Ammon's horn (tissue), 1 donor: ENCODE results near the gene DRC7.
"Not testable (repeated sequence)": the region's sequence is repeated elsewhere in the genome, so short reads cannot be mapped to it uniquely, and the experiment has no call there.

Source experiments
- DNase-seq: peaks from one replicate; pipeline ENCODE4 v3.0.0-alpha.2; 2016; ENCODE audit warnings: low spot score

Gene DRC7

GRCh38 chr16:57660715-57661463 is 33.7 kb upstream of the DRC7 start:
- no peak for DNase-seq

GRCh38 chr16:57661510-57661909 is 33.1 kb upstream of the DRC7 start:
- DNase-seq: no peak

- no peak for DNase-seq
These were observed 32.4 kb upstream of the DRC7 start for GRCh38 chr16:57661936-57662906.

GRCh38 chr16:57663436-57663835 is 31.2 kb upstream of the DRC7 start:
- DNase-seq: no peak

GRCh38 chr16:57663917-57664661 is 30.5 kb upstream of the DRC7 start:
- DNase-seq: no peak

GRCh38 chr16:57664662-57665025 is 30.0 kb upstream of the DRC7 start:
- no peak for DNase-seq

- no peak for DNase-seq
These were observed 29.1 kb upstream of the DRC7 start for GRCh38 chr16:57665541-57665940.

GRCh38 chr16:57666353-57667047 is 28.1 kb upstream of the DRC7 start:
- no peak for DNase-seq

GRCh38 chr16:57667048-57667525 is 27.5 kb upstream of the DRC7 start:
- no peak for DNase-seq

GRCh38 chr16:57667526-57668262 is 26.9 kb upstream of the DRC7 start:
- no peak for DNase-seq

- DNase-seq: no peak
These were observed 26.4 kb upstream of the DRC7 start, which contains the start of gene ADGRG3 for GRCh38 chr16:57668263-57668571. Gene ADGRG3, plus strand, starts transcription at chr16:57668306. Its CDS starts 42 bp downstream, at chr16:57668348.

- no peak for DNase-seq
These were observed 25.8 kb upstream of the DRC7 start for GRCh38 chr16:57668630-57669475.

GRCh38 chr16:57669476-57670162 is 25.0 kb upstream of the DRC7 start:
- DNase-seq: no peak

GRCh38 chr16:57670196-57670595 is 24.4 kb upstream of the DRC7 start:
- DNase-seq: no peak

GRCh38 chr16:57671451-57671850 is 23.2 kb upstream of the DRC7 start:
- not testable (repeated sequence) for DNase-seq

GRCh38 chr16:57672416-57672815 is 22.2 kb upstream of the DRC7 start:
- DNase-seq: no peak

- no peak for DNase-seq
These were observed 21.8 kb upstream of the DRC7 start for GRCh38 chr16:57672824-57673223.

- no peak for DNase-seq
These were observed 18.7 kb upstream of the DRC7 start for GRCh38 chr16:57675741-57676551.
